MM.1S (cell line): Measurements from ENCODE around the gene ARHGAP30.
"Not testable (repeated sequence)": the region's sequence is repeated elsewhere in the genome, so short reads cannot be mapped to it uniquely, and the experiment has no call there.

Source experiments
- EZH2 ChIP-seq: fragments of 300-600 bp; sonication (generic); optimal IDR thresholded peaks from 2 replicates; pipeline ENCODE3; 2017; ENCODE audit warnings: low read depth, mild to moderate bottlenecking, antibody characterized with exemption, low read length, mixed read lengths
- EZH2phosphoT487 ChIP-seq: fragments of 300-600 bp; sonication (generic); IDR thresholded peaks from 2 replicates; pipeline ENCODE4 v1.6.1; 2018; ENCODE audit warnings: antibody characterized with exemption, low read length
- TF ChIP-seq, protein P1 (sequence below): fragments of 300-600 bp; sonication (generic); IDR thresholded peaks from 2 replicates; pipeline ENCODE4 v1.5.1; 2016; ENCODE audit warnings: antibody characterized with exemption, low read length, mixed read lengths

DNA sequence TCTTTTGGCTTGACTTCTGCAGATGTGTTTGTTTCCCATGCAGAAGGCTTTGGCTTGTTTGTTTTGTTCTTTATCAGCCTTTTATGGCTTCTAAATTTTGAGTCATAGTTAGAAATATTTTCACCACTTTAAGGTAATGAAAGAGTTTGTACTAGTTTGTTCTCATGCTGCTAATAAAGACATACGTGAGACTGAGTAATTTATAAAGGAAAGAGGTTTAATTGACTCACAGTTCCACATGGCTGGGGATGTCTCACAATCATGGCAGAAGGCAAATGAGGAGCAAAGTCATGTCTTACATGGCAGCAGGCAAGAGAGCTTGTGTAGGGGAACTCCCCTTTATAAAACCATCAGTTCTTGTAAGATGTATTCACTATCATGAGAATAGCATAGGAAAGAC, 42.7 kb downstream of the ARHGAP30 start:
- TF ChIP-seq, protein P1, sequence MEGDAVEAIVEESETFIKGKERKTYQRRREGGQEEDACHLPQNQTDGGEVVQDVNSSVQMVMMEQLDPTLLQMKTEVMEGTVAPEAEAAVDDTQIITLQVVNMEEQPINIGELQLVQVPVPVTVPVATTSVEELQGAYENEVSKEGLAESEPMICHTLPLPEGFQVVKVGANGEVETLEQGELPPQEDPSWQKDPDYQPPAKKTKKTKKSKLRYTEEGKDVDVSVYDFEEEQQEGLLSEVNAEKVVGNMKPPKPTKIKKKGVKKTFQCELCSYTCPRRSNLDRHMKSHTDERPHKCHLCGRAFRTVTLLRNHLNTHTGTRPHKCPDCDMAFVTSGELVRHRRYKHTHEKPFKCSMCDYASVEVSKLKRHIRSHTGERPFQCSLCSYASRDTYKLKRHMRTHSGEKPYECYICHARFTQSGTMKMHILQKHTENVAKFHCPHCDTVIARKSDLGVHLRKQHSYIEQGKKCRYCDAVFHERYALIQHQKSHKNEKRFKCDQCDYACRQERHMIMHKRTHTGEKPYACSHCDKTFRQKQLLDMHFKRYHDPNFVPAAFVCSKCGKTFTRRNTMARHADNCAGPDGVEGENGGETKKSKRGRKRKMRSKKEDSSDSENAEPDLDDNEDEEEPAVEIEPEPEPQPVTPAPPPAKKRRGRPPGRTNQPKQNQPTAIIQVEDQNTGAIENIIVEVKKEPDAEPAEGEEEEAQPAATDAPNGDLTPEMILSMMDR = not testable (repeated sequence)
- not testable (repeated sequence) for TF ChIP-seq EZH2, EZH2phosphoT487
